ENCODE results near the gene ZPBP2.

DNA sequence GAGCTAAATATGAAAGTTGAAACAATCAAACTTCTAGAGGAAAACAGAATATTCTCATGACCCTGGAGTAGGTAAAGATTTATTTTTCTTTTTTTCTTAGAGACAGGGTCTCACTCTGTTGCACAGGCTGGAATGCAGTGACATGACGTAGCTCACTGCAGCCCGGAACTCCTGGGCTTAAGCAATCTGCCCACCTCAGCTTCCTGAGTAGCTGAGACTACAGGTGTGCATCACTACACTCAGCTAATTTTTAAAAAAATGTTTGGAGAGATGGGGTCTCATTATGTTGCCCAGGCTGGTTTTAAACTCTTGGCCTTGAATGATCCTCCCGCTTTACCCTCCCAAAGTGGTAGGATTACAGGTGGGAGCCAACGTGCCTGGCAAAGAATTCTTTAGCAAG, 19.4 kb upstream of the ZPBP2 start:
- TF ChIP-seq, protein P1, sequence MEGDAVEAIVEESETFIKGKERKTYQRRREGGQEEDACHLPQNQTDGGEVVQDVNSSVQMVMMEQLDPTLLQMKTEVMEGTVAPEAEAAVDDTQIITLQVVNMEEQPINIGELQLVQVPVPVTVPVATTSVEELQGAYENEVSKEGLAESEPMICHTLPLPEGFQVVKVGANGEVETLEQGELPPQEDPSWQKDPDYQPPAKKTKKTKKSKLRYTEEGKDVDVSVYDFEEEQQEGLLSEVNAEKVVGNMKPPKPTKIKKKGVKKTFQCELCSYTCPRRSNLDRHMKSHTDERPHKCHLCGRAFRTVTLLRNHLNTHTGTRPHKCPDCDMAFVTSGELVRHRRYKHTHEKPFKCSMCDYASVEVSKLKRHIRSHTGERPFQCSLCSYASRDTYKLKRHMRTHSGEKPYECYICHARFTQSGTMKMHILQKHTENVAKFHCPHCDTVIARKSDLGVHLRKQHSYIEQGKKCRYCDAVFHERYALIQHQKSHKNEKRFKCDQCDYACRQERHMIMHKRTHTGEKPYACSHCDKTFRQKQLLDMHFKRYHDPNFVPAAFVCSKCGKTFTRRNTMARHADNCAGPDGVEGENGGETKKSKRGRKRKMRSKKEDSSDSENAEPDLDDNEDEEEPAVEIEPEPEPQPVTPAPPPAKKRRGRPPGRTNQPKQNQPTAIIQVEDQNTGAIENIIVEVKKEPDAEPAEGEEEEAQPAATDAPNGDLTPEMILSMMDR (IDR thresholded peaks at IDR 0.05; ENCODE audit: low read length): no peak
- no peak for TF ChIP-seq EZH2 (IDR thresholded peaks at IDR 0.05; ENCODE audit: borderline replicate concordance, low read length)

Data from OCI-LY1 (cell line).